OCI-M1 (cell line): Measurements from ENCODE around the gene CCNJ.
"Not testable (repeated sequence)": the region's sequence is repeated elsewhere in the genome, so short reads cannot be mapped to it uniquely, and the experiment has no call there.

Source experiments
- DNase-seq: peaks from one replicate; lab custom pipeline; 2025; lab: John Stamatoyannopoulos, UW

Gene CCNJ, protein sequence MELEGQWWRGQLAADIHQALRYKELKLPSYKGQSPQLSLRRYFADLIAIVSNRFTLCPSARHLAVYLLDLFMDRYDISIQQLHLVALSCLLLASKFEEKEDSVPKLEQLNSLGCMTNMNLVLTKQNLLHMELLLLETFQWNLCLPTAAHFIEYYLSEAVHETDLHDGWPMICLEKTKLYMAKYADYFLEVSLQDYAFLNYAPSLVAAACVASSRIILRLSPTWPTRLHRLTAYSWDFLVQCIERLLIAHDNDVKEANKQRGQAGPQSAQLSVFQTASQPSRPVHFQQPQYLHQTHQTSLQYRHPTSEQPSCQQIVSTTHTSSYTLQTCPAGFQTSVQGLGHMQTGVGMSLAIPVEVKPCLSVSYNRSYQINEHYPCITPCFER

DNA sequence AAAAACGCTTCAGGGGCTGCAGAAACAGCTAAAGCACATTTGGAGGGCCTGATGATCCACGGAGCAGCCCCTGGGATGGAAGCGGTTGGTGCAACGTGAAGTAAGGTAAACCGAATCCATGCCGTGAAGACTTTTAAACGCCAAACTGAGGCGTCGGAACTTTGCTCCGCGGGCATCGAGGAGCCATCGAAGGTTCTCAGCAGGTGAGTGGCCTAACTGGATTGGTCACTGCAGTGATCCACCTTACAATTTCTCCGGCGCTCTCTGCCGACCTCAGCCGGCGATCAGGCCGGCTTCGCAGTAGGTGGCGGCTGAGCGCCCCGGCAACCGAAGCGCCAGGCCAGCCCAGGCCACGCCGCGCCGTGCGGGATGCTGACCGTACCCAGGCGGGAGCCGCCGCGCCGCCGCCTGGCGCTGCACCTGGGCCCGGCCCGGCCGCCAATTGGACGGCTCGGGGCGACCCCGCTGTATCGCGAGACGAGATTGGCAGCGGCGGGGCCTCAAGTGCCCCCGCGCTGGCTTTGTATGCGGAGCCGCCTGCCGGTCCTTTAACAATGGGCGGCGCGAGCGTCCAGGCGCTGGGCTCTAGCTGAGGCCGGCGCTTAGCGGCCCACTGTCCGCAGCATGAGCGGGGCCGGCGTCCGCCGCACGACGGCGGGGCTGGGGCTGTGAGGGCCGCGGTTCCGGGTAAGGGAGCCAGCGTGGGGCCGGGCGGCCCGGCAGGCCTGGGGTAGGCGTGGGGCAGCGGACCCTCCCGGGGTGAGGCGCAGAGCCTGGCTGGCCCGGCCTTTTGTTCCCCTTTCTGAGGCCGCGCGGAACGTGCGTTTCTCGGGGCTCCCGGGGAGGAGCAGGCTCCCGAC, at the start of gene CCNJ:
CCNJ (plus strand) TSS at position 551 of the 860 bp plus-strand sequence. CDS start 811 bp downstream, outside the sequence.
- peak; percentile 95 for DNase-seq

DNA sequence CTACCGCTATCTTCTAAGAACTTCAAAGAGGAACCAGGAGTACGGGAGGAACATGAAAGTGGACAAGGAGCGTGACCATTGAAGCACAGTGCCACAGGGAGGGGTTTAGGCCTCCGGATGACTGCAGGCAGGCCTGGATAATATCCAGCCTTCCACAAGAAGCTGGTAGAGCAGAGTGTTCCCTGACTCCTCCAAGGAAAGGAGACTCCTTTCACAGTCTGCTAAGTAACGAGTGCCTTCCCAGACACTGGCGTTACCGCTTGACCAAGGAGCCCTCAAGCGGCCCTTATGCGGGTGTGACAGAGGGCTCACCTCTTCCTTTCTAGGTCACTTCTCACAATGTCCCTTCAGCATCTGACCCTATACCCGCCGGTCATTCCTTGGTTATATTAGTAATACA, 49.0 kb upstream of the CCNJ start:
- DNase-seq: not testable (repeated sequence)

DNA sequence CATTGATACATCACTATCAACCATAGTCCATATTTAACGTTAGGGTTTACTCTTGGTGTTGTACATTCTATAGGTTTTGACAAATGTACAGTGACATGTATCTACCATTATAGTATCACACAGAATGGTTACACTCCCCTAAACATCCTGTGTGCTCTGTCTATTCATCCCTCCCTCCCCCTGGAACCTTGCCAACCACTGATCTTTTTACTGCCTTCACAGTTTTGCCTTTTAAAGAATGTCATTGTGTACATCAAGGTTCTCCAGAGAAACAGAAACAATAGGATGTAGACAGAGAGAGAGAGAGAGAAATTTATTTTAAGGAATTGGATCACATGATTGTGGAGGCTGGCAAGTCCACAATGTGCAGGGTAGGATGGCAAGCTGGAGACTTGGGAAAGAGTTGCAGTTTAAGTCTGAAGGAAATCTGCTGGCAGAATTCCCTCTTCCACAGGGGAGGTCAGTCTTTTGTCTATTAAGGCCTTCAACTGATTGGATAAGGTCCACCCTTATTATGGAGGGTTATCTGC, 45.1 kb upstream of the CCNJ start:
- no peak for DNase-seq

DNA sequence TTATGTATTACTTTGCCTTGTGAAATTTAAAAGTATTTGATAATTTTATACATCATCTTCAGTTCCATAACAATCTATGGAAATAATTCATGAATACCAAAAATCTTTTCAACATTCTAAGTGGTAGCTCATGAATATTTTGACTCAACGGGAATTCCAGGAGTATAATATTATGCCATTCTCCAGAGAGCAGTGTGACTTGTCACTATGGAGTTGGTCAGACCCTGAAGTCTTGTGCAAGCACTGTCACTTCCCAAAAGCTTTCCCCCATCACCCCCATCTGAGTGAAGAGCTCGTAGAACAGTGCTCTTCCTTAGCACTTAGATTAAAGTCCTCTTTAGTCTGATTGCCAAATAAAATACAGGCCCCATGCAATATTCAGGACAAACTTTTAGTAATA, 29.4 kb upstream of the CCNJ start:
- DNase-seq: no peak

DNA sequence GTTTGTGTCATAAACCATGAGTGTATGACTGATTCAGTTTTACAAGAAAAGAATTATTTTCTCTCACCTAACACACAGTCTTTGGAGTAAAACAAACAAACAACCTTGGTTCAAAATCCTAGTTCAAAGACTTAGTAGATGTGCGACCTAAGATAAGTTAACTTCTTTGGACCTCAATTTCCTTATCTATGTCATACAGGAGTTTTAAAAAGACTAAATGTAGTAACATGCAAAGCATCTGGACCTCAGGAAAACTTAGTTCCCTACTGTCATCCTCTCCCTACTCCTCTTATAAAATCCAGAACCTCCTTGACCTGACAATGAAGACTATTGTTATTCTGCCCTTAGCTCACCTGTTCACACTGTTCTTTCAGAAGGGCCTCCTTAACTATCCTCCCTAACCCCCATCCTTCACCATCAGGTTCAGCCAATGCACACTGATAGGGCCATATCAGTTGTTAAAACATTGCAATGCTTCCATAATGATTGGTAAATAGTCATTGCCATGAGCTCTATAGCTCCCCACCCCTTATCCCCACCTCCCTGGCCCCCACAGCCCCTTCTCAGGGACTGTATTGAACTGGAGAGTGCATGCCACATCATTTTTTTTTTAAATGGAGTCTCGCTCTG, 28.8 kb upstream of the CCNJ start:
- DNase-seq: peak; percentile 41

DNA sequence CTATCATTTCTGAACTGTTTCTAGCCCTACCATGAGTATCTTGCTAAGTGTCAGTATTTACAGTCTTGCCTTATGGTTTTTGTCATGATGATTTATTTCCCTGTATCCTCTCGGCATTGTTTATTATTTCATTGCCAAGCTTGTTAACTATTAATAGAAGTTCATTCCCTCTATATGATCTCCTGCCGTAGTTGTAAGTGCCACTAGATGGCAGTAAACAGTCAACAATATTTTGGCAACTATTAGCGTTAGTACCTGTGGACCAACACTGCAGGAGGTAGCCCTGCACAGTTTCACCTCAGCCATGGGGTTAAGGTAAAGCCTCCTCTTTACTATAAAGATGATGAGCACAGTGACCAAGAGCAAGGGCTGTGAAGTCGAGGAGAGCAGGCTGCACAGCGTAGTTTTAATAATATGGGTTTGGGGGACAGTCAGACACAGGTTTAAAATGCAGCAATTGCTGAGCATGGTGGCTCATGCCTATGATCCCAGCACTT, 26.1 kb upstream of the CCNJ start:
- DNase-seq: peak; percentile 87

DNA sequence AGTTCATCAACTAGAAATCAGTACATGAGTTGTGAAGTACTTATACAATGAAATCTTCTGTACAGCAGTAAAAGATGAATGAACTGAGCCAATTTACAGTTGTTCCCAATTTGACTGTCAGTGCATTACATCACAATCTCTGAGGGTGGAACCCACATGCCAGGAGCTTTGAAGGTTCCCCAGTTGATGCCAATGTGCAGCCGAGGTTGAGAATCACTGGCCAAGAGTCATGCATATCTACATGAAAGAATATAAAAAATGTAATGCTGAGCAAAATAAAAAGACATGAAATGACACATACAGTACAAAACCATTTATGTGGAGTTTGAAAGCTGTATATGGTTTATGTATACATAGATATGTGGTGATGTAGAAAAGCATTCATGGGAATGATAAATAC, 22.1 kb upstream of the CCNJ start:
- DNase-seq: no peak

DNA sequence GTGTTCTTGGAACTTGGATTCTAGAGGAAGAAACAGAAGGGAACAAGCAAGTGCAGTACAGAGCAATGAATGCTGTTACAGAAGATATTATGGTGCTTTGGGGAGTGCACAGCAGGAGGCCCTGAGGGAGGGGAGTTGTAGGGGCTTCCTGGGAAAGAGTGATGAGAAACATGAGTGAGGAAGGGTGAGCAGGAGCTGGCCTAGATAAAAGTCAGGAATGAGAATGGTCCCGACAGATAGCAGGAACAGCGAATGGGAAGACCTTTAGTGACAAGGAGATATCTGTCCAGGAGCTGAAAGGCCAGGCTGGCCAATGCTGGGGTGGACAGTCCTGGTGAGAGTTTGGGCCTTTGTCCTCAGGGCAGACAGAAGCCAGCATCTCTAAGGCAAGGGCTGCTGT, 20.6 kb upstream of the CCNJ start:
- no peak for DNase-seq

DNA sequence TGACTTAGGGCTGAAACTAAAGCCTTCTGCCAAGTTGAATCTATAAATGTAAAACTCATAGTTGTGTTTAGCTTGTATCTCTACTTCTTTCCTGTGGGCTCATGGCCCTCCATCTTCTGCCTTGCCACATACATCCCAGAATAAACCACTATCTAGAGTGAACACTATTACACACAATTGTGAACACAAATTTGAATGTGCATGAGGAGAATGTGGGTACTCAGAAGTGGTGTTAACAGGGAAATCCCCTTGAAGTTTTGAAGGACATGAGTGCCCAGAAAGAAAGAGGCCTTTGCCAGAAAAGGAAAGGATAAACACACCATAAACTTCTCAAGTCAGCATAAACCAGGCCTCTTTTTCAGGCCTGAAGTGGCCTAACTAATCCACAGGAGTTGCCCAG, 20.2 kb upstream of the CCNJ start:
- no peak for DNase-seq

DNA sequence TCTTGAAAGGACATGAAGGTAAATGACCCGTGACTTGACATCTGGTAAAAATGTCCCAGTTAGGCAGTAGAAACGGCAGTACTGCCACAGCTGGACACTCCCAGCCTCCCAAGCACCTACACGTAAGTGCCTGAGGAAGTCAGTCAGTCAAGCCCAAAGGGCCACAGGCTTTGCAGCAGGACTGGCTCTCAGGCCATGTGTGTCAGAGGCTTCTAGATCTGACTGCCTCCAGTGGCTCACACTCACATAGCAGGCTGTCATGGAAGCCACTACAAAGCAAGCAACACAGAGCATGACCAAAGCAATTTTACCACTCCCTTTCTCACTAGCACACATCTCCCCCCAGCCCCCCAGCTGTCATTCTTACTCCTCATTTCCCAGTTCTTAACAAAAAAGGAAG, 17.8 kb upstream of the CCNJ start:
- DNase-seq: peak; percentile 69

DNA sequence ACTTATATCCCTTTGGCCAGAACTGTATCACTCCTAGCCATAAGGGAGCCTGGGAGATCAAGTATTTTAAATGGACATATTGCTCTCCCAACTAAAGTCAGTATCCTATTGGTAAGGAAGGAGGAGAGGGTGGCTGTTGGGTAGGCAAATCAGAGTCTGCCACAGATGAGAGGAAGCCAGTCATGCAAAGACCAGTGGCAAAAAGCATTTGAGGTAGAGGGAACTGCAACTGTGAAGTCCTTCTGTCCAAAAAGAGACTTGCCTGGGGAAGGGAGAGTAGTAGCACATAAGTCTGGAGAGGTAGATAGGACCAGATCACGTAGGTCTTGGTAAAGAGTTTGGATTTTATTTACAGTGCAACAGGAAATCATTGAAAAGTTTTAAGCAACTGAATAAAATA, 8.8 kb upstream of the CCNJ start:
- DNase-seq: no peak

DNA sequence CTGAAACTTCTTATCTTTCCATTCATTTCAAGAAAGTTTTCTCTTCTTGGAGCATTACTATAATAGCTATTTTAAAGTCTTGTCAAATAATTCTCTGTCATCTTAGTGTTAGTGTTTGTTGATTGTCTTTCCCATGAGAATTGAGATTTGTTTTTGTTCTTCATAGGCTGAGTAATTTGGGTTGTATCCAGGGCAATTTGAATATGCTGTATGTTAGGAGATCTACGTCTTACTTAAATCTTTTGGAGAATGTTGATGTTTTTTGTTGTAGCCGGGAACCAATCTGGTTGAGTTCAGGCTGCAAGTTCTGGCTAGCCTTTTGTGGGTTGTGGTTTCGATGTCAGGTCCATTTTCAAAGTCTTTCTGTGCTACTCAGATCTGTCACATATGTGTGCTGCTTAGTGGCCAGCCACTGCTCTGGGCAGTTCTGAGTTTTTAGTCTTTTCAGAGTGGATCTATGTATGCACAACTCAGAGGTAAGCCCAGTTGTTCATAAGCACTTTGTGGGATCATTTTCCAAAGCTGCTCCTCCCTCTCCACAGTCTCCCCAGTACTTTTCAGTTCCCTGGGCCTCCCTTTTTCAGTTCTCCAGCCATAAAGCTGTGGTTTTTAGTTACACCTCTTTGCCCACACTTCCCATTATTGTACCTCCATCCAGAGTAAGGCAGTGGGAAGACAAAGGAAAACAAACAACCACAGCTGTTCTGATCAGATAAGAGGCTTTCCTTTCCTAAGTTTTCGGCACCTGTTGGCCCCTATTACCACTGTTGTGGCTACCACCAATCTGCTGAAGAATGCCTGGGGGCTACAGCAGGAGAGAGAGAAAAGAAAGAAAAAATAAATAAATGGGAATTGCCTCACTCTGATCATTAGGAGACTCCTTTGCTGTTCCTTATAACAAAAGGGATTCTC, 4.7 kb upstream of the CCNJ start:
- DNase-seq: no peak

DNA sequence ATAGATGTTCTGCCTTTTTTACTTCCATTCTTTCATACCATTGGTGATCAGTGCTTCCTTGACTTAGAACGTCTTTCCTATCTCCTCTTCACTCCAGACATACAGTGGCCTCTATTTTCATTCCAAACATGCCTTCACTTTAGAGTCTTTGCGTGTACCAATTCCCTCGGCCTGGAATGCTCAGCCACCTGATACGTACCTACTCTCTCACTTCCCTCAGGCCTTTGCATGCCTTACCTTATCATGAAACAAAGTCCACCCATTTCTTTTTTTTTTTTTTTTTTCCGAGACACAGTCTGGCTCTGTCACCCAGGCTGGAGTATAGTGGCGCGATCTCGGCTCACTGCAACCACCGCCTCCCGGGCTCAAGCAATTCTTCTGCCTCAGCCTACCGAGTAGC, 2.2 kb upstream of the CCNJ start:
- no peak for DNase-seq

DNA sequence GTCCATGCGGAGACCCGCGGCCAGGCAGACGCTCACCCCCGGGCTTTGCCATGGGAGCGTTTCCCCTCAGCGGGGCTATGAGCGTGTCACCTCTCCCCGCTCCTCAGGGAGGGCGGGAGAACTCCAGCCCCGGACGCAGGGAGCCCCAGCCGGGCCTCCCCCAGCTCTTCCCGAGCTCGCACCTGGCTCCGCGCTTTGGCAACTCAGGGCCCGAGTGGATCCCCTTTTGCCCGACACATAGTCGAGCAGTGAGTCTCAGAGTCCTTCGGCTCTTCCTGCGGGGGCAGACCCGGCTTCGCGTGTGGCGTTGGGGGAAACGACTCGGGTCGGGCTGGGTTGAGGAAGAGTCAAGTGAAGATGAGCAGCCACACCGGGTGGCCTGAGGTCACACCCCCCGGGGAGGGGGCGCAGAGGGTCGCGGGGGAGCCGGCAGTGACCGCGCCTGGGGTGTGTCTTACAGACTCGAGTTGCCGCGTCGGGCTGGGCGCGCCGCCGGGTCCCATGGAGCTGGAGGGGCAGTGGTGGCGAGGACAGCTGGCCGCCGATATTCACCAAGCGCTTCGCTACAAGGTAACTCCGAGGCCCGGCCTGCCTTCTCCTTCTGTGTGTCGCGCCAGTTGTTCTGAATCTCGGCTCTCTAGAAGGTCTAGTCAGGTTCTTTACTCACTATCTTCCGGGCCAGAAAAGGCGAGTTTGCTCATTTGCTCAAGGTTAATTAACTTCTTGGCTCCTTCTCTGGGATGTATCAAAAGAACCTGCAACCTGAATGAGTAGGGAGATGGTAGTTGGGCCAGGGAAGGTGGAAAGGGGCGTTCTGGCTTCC, 721 bp downstream of the CCNJ start:
- peak; percentile 84 for DNase-seq

DNA sequence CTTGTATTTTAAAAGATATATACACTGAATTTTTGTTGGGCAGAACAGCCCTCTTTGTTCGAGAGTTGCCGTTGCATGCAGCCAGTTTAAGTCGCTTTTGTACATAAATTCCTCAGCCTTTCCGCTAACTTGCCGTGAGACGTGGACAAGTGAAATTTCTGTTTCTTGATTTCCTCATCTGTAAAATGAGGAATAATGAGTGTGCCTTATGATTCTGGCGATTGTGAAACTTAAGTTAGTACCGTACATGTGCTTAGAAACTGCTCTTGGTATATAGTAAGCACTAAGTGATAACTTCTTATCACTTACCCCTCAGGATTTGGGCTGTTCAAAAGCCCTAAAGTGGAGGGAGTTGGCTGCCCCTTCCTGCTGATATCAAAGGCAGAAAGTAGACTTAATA, 1.4 kb downstream of the CCNJ start:
- DNase-seq: peak; percentile 82

DNA sequence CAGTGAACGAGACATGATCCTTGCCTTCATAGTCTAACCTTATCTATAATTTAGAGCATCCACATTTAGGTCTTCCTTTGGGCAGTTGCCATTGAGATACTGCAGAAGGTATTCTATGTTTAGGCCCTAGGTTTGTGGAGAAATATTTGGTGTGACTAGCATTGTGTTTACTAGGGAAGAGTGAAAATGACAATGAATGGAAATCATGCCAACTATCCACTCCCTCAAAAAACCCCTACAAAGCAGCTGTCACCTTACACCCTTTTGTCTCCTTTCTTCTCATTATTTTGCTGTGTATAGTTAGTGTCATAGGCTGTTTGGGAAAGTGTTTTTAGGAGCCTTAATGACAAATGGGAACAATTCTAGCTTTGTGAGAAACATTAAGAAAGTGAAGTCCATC, 3.2 kb downstream of the CCNJ start:
- DNase-seq: no peak

DNA sequence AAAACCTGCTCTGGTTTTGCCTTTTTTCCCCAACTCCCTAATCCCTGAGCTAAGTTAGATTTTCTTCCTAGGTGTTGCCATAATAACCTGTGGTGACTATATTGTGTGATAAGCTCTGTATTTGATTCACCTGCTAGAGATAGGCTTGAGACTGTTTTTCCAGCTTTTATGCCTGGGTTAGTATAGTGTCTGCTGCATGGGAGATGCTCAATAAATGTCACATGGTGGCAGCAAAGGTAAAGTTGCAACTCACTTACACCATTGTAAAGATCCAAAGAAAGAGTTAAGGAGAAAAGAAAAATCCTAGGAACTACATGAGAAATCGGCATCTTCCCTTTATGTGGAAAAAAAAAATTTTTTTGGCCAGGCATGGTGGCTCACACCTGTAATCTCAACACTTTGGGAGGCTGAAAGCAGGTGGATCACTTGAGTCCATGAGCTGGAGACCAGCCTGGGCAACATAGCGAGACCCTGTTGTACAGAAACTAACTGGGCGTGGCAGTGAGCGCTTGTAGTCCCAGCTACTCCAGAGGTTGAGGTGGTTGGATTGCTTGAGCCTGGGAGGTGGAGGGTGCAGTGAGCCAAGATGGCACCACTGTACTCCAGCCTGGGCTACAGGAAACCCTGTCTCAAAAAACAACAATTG, 3.7 kb downstream of the CCNJ start:
- DNase-seq: peak; percentile 53

DNA sequence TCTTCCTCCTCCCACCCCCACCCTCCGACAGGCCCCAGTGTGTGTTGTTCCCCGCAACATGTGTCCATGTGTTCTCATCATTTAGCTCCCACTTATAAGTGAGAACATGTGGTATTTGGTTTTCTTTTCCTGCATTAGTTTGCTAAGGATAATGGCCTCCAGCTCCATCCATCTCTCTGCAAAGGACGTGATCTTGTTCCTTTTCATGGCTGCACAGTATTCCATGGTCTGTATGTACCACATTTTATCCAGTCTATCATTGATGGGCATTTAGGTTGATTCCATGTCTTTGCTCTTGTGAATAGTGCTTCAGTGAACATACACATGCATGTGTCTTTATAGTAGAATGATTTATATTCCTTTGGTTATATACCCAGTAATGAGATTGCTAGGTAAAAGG, 4.5 kb downstream of the CCNJ start:
- not testable (repeated sequence) for DNase-seq

DNA sequence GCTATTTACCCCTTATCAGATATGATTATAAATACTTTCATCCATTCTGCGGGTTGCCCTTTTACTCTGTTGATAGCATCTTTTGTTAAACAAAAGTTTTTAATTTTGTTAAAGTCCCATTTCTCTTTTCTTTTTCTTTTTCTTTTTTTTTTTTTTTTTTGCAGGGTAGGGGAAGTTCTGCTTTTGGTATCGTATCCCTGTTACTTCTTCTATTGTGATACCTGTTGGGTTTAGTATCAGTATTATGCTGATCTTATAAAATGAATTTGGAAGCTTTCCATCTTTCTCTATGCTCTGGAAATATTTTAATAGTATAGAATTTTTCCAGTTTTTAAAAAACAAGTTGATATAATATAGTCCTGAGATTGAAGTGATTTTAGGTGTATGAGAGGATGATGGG, 6.0 kb downstream of the CCNJ start:
- DNase-seq: no peak

DNA sequence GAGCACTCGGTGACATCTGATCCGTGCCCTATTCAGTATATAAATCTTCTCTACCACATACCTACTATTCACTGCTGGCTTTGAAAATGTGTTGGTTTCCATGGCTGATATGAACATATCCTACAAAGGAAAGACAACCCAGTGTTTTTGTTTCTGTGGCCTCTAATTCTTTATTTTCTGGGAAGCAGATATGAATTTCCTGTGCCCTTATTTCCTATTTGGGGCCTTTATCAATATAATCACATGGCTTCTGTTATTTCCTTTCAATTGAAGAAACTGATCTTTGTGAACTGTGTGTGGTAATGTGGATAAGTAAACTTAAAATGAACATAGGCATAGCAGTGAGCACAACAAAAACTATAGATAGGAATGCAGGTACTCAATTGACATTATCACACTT, 10.6 kb downstream of the CCNJ start:
- no peak for DNase-seq
